ENCODE results near the gene NFATC4. TPM values are rescaled to one million over a fixed set of nuclear protein-coding genes. Genes with fewer than 3 reads are reported as not detected.
A peak's percentile ranks its signal among the peaks of the same experiment; 100 is the strongest.

Gene NFATC4
- total RNA-seq, 1 experiment from 2014 or later: 60.7 TPM

DNA sequence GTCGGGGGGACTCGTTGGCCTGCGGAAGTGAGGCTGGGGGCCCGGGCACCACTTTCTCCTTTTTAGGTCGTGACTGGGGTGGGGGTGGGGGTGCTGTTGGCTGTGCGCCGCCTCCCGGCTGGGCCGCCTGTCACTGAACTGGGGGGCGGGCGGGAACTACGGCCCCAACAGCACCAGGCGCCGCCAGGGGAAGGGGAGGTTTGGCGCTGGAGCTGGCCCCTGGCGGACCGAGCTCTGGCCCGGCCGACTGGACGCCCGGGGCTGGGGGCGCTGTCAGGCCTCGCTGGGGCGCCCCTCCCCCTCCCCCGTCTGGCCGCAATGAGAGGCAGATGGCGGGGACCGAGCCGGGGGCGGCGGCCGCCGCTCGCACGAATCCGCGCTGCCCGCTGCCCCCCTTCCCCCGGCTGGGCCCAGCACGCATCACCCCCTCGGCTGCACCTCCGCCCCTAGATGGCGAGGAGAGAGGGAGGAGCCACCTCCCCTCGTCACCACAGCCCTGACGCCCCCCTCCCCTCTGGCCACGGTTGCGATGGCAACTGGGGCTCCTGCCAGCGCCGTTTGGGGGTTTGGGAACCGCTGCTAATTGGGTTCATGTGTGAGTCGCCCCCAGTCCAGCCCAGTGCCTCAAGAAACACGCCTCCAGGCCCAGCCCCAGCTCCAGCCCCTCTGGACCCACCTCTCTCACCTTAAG lies 723 bp downstream of the NFATC4 start:
- ATAC-seq (peak; percentile 25), DNase-seq (ENCODE audit: low spot score) (peak; percentile 82)
- peak overlapping the region; percentile 90 for H3K4me3 Mint-ChIP-seq
- no peaks in the 10 kb centered on the region for H3K9me3 Mint-ChIP-seq
- peaks cover 2% of the 10 kb centered on the region; the same call in 1 of the 2 replicates for H3K27me3 Mint-ChIP-seq (ENCODE audit: low read depth)
- peaks cover 4% of the 10 kb centered on the region; the same call in 1 of the 2 replicates for H3K36me3 Mint-ChIP-seq
- POLR2A ChIA-PET: interaction anchor here (0.6 to 1.4 kb wide), 6 partner anchors 8 to 97 kb away, joined by 3 to 8 read pairs (median 6); partner anchors contain the start of genes NYNRIN and RABGGTA
- H3K27ac Mint-ChIP-seq: 0 out of 2 replicates have a peak overlapping the region, but pooled peaks have one; percentile 74
- peaks cover 15% of the 10 kb centered on the region for H3K4me1 Mint-ChIP-seq
- CTCF ChIA-PET: interaction anchor here (0.6 to 2.2 kb wide), 10 partner anchors 8 to 616 kb away, joined by 3 to 24 read pairs (median 3); partner anchors contain the start of genes CIDEB and KHNYN
- no peak for TF ChIP-seq RORB (CRISPR knock-in tag; IDR thresholded peaks at IDR 0.05)
- TF ChIP-seq, protein P1, sequence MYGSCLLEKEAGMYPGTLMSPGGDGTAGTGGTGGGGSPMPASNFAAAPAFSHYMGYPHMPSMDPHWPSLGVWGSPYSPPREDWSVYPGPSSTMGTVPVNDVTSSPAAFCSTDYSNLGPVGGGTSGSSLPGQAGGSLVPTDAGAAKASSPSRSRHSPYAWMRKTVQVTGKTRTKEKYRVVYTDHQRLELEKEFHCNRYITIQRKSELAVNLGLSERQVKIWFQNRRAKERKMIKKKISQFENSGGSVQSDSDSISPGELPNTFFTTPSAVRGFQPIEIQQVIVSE (CRISPR knock-in tag; IDR thresholded peaks at IDR 0.05; ENCODE audit: borderline replicate concordance): no peak
- 0 out of 2 replicates have a peak, but pooled peaks have one; percentile 19 for TF ChIP-seq RELA (CRISPR knock-in tag; IDR thresholded peaks at IDR 0.05; ENCODE audit: borderline replicate concordance)
- TF ChIP-seq, protein P2, sequence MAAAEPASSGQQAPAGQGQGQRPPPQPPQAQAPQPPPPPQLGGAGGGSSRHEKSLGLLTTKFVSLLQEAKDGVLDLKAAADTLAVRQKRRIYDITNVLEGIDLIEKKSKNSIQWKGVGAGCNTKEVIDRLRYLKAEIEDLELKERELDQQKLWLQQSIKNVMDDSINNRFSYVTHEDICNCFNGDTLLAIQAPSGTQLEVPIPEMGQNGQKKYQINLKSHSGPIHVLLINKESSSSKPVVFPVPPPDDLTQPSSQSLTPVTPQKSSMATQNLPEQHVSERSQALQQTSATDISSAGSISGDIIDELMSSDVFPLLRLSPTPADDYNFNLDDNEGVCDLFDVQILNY (CRISPR knock-in tag; IDR thresholded peaks at IDR 0.05): 0 out of 2 replicates have a peak, but pooled peaks have one; percentile 39
- TF ChIP-seq JAZF1 (CRISPR knock-in tag; IDR thresholded peaks at IDR 0.05): no peak
- no peak for TF ChIP-seq ZBTB21 (CRISPR knock-in tag; IDR thresholded peaks at IDR 0.05; ENCODE audit: borderline replicate concordance)
- TF ChIP-seq CREB1 (CRISPR knock-in tag; IDR thresholded peaks at IDR 0.05): no peak
- TF ChIP-seq ETV6 (CRISPR knock-in tag; IDR thresholded peaks at IDR 0.05): peak; percentile 13; the same call in 1 of the 2 replicates
- TF ChIP-seq, protein P3, sequence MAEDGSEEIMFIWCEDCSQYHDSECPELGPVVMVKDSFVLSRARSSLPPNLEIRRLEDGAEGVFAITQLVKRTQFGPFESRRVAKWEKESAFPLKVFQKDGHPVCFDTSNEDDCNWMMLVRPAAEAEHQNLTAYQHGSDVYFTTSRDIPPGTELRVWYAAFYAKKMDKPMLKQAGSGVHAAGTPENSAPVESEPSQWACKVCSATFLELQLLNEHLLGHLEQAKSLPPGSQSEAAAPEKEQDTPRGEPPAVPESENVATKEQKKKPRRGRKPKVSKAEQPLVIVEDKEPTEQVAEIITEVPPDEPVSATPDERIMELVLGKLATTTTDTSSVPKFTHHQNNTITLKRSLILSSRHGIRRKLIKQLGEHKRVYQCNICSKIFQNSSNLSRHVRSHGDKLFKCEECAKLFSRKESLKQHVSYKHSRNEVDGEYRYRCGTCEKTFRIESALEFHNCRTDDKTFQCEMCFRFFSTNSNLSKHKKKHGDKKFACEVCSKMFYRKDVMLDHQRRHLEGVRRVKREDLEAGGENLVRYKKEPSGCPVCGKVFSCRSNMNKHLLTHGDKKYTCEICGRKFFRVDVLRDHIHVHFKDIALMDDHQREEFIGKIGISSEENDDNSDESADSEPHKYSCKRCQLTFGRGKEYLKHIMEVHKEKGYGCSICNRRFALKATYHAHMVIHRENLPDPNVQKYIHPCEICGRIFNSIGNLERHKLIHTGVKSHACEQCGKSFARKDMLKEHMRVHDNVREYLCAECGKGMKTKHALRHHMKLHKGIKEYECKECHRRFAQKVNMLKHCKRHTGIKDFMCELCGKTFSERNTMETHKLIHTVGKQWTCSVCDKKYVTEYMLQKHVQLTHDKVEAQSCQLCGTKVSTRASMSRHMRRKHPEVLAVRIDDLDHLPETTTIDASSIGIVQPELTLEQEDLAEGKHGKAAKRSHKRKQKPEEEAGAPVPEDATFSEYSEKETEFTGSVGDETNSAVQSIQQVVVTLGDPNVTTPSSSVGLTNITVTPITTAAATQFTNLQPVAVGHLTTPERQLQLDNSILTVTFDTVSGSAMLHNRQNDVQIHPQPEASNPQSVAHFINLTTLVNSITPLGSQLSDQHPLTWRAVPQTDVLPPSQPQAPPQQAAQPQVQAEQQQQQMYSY (CRISPR knock-in tag; IDR thresholded peaks at IDR 0.05): 0 out of 2 replicates have a peak, but pooled peaks have one; percentile 16
- TF ChIP-seq GABPB1 (CRISPR knock-in tag; IDR thresholded peaks at IDR 0.05): no peak
- TF ChIP-seq, protein P4, sequence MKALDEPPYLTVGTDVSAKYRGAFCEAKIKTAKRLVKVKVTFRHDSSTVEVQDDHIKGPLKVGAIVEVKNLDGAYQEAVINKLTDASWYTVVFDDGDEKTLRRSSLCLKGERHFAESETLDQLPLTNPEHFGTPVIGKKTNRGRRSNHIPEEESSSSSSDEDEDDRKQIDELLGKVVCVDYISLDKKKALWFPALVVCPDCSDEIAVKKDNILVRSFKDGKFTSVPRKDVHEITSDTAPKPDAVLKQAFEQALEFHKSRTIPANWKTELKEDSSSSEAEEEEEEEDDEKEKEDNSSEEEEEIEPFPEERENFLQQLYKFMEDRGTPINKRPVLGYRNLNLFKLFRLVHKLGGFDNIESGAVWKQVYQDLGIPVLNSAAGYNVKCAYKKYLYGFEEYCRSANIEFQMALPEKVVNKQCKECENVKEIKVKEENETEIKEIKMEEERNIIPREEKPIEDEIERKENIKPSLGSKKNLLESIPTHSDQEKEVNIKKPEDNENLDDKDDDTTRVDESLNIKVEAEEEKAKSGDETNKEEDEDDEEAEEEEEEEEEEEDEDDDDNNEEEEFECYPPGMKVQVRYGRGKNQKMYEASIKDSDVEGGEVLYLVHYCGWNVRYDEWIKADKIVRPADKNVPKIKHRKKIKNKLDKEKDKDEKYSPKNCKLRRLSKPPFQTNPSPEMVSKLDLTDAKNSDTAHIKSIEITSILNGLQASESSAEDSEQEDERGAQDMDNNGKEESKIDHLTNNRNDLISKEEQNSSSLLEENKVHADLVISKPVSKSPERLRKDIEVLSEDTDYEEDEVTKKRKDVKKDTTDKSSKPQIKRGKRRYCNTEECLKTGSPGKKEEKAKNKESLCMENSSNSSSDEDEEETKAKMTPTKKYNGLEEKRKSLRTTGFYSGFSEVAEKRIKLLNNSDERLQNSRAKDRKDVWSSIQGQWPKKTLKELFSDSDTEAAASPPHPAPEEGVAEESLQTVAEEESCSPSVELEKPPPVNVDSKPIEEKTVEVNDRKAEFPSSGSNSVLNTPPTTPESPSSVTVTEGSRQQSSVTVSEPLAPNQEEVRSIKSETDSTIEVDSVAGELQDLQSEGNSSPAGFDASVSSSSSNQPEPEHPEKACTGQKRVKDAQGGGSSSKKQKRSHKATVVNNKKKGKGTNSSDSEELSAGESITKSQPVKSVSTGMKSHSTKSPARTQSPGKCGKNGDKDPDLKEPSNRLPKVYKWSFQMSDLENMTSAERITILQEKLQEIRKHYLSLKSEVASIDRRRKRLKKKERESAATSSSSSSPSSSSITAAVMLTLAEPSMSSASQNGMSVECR (CRISPR knock-in tag; IDR thresholded peaks at IDR 0.05; ENCODE audit: borderline replicate concordance): peak; percentile 45; the same call in 1 of the 2 replicates
- TF ChIP-seq NR2C2 (CRISPR knock-in tag; IDR thresholded peaks at IDR 0.05): no peak
- TF ChIP-seq, protein P5, sequence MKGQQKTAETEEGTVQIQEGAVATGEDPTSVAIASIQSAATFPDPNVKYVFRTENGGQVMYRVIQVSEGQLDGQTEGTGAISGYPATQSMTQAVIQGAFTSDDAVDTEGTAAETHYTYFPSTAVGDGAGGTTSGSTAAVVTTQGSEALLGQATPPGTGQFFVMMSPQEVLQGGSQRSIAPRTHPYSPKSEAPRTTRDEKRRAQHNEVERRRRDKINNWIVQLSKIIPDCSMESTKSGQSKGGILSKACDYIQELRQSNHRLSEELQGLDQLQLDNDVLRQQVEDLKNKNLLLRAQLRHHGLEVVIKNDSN (CRISPR knock-in tag; IDR thresholded peaks at IDR 0.05): no peak
- TF ChIP-seq, protein P6, sequence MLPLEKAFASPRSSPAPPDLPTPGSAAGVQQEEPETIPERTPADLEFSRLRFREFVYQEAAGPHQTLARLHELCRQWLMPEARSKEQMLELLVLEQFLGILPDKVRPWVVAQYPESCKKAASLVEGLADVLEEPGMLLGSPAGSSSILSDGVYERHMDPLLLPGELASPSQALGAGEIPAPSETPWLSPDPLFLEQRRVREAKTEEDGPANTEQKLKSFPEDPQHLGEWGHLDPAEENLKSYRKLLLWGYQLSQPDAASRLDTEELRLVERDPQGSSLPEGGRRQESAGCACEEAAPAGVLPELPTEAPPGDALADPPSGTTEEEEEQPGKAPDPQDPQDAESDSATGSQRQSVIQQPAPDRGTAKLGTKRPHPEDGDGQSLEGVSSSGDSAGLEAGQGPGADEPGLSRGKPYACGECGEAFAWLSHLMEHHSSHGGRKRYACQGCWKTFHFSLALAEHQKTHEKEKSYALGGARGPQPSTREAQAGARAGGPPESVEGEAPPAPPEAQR (CRISPR knock-in tag; IDR thresholded peaks at IDR 0.05): no peak
- TF ChIP-seq, protein P7, sequence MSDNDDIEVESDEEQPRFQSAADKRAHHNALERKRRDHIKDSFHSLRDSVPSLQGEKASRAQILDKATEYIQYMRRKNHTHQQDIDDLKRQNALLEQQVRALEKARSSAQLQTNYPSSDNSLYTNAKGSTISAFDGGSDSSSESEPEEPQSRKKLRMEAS (CRISPR knock-in tag; IDR thresholded peaks at IDR 0.05): peak; percentile 36; the same call in 1 of the 2 replicates
- TF ChIP-seq SMAD3 (CRISPR knock-in tag; IDR thresholded peaks at IDR 0.05; ENCODE audit: borderline replicate concordance): no peak
- TF ChIP-seq ATF1 (CRISPR knock-in tag; IDR thresholded peaks at IDR 0.05): no peak
- TF ChIP-seq, protein P8, sequence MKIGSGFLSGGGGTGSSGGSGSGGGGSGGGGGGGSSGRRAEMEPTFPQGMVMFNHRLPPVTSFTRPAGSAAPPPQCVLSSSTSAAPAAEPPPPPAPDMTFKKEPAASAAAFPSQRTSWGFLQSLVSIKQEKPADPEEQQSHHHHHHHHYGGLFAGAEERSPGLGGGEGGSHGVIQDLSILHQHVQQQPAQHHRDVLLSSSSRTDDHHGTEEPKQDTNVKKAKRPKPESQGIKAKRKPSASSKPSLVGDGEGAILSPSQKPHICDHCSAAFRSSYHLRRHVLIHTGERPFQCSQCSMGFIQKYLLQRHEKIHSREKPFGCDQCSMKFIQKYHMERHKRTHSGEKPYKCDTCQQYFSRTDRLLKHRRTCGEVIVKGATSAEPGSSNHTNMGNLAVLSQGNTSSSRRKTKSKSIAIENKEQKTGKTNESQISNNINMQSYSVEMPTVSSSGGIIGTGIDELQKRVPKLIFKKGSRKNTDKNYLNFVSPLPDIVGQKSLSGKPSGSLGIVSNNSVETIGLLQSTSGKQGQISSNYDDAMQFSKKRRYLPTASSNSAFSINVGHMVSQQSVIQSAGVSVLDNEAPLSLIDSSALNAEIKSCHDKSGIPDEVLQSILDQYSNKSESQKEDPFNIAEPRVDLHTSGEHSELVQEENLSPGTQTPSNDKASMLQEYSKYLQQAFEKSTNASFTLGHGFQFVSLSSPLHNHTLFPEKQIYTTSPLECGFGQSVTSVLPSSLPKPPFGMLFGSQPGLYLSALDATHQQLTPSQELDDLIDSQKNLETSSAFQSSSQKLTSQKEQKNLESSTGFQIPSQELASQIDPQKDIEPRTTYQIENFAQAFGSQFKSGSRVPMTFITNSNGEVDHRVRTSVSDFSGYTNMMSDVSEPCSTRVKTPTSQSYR (CRISPR knock-in tag; IDR thresholded peaks at IDR 0.05): no peak
- TF ChIP-seq, protein P9, sequence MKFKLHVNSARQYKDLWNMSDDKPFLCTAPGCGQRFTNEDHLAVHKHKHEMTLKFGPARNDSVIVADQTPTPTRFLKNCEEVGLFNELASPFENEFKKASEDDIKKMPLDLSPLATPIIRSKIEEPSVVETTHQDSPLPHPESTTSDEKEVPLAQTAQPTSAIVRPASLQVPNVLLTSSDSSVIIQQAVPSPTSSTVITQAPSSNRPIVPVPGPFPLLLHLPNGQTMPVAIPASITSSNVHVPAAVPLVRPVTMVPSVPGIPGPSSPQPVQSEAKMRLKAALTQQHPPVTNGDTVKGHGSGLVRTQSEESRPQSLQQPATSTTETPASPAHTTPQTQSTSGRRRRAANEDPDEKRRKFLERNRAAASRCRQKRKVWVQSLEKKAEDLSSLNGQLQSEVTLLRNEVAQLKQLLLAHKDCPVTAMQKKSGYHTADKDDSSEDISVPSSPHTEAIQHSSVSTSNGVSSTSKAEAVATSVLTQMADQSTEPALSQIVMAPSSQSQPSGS (CRISPR knock-in tag; IDR thresholded peaks at IDR 0.05; ENCODE audit: borderline replicate concordance, low read depth): no peak
